ENCODE data around the gene FAM210B. TPM values are rescaled to one million over a fixed set of nuclear protein-coding genes. Genes with fewer than 3 reads are reported as not detected.
A peak's percentile ranks its signal among the peaks of the same experiment; 100 is the strongest.

FAM210B gene
- total RNA-seq, 4 donors from 2014 or later = 30.8 to 41.5 (median 38.8) TPM

- intact Hi-C loops (cut with DNase I) = no loop called here
- no peak for DNase-seq
- no peaks in the 10 kb centered on the region for H3K4me1 ChIP-seq
- 92 to 97% methylated on average over 7 of the region's 7 CpGs for WGBS, 2 donors
- TF ChIP-seq, protein P1, sequence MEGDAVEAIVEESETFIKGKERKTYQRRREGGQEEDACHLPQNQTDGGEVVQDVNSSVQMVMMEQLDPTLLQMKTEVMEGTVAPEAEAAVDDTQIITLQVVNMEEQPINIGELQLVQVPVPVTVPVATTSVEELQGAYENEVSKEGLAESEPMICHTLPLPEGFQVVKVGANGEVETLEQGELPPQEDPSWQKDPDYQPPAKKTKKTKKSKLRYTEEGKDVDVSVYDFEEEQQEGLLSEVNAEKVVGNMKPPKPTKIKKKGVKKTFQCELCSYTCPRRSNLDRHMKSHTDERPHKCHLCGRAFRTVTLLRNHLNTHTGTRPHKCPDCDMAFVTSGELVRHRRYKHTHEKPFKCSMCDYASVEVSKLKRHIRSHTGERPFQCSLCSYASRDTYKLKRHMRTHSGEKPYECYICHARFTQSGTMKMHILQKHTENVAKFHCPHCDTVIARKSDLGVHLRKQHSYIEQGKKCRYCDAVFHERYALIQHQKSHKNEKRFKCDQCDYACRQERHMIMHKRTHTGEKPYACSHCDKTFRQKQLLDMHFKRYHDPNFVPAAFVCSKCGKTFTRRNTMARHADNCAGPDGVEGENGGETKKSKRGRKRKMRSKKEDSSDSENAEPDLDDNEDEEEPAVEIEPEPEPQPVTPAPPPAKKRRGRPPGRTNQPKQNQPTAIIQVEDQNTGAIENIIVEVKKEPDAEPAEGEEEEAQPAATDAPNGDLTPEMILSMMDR (IDR thresholded peaks at IDR 0.05) = no peak
- no peak for TF ChIP-seq POLR2A (IDR thresholded peaks at IDR 0.05)
- H3K9me3 ChIP-seq = no peaks in the 10 kb centered on the region
- H3K27me3 ChIP-seq = no peaks in the 10 kb centered on the region
- peak overlapping the region in 2 of 3 donors; percentile 7 to 11 for H3K27ac ChIP-seq
- H3K36me3 ChIP-seq = peaks cover 4 to 9% of the 10 kb centered on the region in 2 donors
- H3K4me3 ChIP-seq (replicated peaks in 1 of 3) = no peak overlapping the region
Observed at GRCh38 chr20:56412473-56412790, 53.7 kb downstream of the FAM210B start.

DNA sequence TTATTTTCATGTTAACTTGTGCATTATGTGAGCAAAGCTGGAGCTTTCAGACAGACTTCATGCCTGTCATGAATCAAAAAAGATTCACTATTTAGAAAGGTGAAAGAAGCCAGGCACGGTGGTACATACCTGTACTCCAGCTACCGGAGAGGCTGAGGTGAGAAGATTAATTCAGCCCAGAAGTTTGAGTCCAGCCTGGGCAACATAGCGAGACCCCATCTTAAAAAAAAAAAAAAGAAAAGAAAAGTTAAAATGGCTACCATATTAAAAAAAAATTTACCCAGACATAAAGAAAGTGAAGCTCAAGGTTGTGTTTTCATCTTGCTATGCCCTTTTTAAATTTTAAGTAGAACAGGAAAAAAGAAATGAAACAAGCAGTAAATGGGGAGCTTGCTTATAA, 54.2 kb downstream of the FAM210B start:
- intact Hi-C loops (cut with DNase I) = no loop called here
- no peak overlapping the region for H3K4me3 ChIP-seq (replicated peaks in 1 of 3)
- no peaks in the 10 kb centered on the region for H3K9me3 ChIP-seq
- WGBS, 2 donors = 91 to 99% methylated on average over 3 of the region's 3 CpGs
- DNase-seq = no peak
- TF ChIP-seq, protein P1 (IDR thresholded peaks at IDR 0.05) = no peak
- no peak for TF ChIP-seq POLR2A (IDR thresholded peaks at IDR 0.05)
- no peaks in the 10 kb centered on the region for H3K4me1 ChIP-seq
- H3K27ac ChIP-seq = no peak overlapping the region
- H3K27me3 ChIP-seq = no peaks in the 10 kb centered on the region
- peaks cover 0 to 4% of the 10 kb centered on the region in 2 donors for H3K36me3 ChIP-seq

- WGBS, 2 donors = 85 to 91% methylated on average over 12 of the region's 12 CpGs
- no peaks in the 10 kb centered on the region for H3K36me3 ChIP-seq
- H3K27ac ChIP-seq = no peak overlapping the region
- intact Hi-C loops (cut with DNase I) = no loop called here
- H3K9me3 ChIP-seq = no peaks in the 10 kb centered on the region
- no peak for DNase-seq
- no peaks in the 10 kb centered on the region for H3K27me3 ChIP-seq
- no peaks in the 10 kb centered on the region for H3K4me1 ChIP-seq
- no peak for TF ChIP-seq POLR2A (IDR thresholded peaks at IDR 0.05)
- TF ChIP-seq, protein P1 (IDR thresholded peaks at IDR 0.05) = no peak
- H3K4me3 ChIP-seq (replicated peaks in 1 of 3) = no peak overlapping the region
Observed at GRCh38 chr20:56414842-56415765, 56.3 kb downstream of the FAM210B start.

DNA sequence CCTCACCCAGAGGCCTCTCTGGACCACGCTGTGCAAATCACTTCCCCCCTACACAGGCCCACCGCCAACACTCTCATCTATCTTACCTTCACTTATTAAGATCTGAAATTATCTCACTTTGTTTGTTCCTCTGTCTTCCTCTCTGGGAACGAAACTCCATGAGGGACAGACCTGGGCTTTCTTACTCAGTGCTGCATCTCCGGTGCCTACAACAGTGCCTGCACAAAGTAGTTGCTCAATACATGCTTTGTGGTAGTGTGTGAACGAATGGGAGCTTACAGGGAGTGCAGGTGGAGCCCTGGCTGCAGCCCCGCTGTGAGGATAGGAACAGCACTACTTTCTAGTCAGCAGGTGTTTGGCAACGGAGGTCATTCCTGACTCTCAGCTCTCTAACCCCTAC, 58.6 kb downstream of the FAM210B start:
- H3K27ac ChIP-seq = no peak overlapping the region

GRCh38 chr20:56417911-56418310, 59.1 kb downstream of the FAM210B start:
- Histone ChIP-seq H3K36me3 (no peaks in the 10 kb centered on the region), H3K27ac (no peak overlapping the region), H3K27me3 (no peaks in the 10 kb centered on the region), H3K4me1 (no peaks in the 10 kb centered on the region), H3K9me3 (no peaks in the 10 kb centered on the region), H3K4me3 (replicated peaks in 1 of 3) (no peak overlapping the region)
- 86 to 91% methylated on average over 4 of the region's 4 CpGs for WGBS, 2 donors
- intact Hi-C loops (cut with DNase I) = no loop called here
- TF ChIP-seq POLR2A (IDR thresholded peaks at IDR 0.05) = no peak
- no peak for DNase-seq

More for the DNA sequence above, 58.6 kb downstream of the FAM210B start:
- no peaks in the 10 kb centered on the region for H3K27me3 ChIP-seq
- H3K36me3 ChIP-seq = no peaks in the 10 kb centered on the region
- no peaks in the 10 kb centered on the region for H3K4me1 ChIP-seq
- TF ChIP-seq POLR2A (IDR thresholded peaks at IDR 0.05) = no peak
- TF ChIP-seq, protein P1 (IDR thresholded peaks at IDR 0.05) = no peak
- intact Hi-C loops (cut with DNase I) = no loop called here
- 89% methylated on average over 7 of the region's 7 CpGs for WGBS, 2 donors
- no peak overlapping the region for H3K4me3 ChIP-seq (replicated peaks in 1 of 3)
- no peaks in the 10 kb centered on the region for H3K9me3 ChIP-seq
- no peak for DNase-seq

Other genes starting within 250 kb of the FAM210B start
- not detected for gene MC3R, start 110.2 kb upstream of the FAM210B start, total RNA-seq
- 1 to 10 TPM in 3 of 4 donors, under 1 TPM in 1; 0.83 to 2.4 (median 2.0) TPM for gene AURKA, start 33.2 kb downstream of the FAM210B start, total RNA-seq
- gene CSTF1, start 33.7 kb downstream of the FAM210B start, total RNA-seq = 10 to 100 TPM; 26.9 to 36.8 (median 32.6) TPM
- 1 to 10 TPM in 2 of 4 donors, under 1 TPM in 2; 0.22 to 1.6 (median 1.0) TPM for gene CASS4, start 53.3 kb downstream of the FAM210B start, total RNA-seq
- 10 to 100 TPM; 46.1 to 68.6 (median 64.2) TPM for gene RTF2, start 109.7 kb downstream of the FAM210B start, total RNA-seq
- under 1 TPM in 1 of 4 donors, not detected in 3; 0.54 TPM for gene FAM209A, start 165.8 kb downstream of the FAM210B start, total RNA-seq
- under 1 TPM in 1 of 4 donors, not detected in 3; 0.56 TPM for gene FAM209B, start 174.3 kb downstream of the FAM210B start, total RNA-seq

Data from thyroid gland (tissue), 4 donors.